Retinal pigment epithelial cell (primary cell): Measurements from ENCODE around the gene TCHH.
"Not testable (repeated sequence)": the region's sequence is repeated elsewhere in the genome, so short reads cannot be mapped to it uniquely, and the experiment has no call there.

Source experiments
- DNase-seq: peaks from one replicate; pipeline ENCODE4 v3.0.0-alpha.2; 2010; ENCODE audit warnings: low read depth
- H3K4me3 ChIP-seq: 2 replicates; pipeline ENCODE4 v1.5.1; 2011; ENCODE audit warnings: mild to moderate bottlenecking, low read length, control low read depth, moderate library complexity
- CTCF ChIP-seq: conservative IDR thresholded peaks from 2 replicates; pipeline ENCODE4 v1.5.1; 2011; ENCODE audit warnings: low read depth, low read length, control low read depth, inconsistent platforms

The TCHH gene

DNA sequence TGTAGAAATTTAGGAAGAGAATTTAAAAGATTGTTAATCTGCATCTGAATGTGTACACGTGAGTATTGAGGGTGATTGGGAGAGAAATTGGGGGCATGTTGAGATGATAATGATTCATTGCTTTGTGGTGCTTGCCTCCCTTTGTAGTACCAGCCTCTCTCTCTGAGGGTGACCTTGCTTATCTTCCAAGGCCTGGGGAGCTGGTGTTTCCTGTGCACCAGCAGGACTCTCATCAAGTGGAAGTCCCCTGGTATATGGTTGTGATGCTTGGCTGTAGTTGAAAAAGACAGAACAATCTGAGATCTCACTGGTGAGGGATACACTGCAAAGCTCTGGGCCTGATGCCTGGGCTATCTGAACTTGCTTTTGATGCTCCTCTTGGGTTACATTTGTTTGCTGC is 30.4 kb downstream of the TCHH start:
- no peak for TF ChIP-seq CTCF
- no peak for DNase-seq
- no peak overlapping the region for H3K4me3 ChIP-seq

DNA sequence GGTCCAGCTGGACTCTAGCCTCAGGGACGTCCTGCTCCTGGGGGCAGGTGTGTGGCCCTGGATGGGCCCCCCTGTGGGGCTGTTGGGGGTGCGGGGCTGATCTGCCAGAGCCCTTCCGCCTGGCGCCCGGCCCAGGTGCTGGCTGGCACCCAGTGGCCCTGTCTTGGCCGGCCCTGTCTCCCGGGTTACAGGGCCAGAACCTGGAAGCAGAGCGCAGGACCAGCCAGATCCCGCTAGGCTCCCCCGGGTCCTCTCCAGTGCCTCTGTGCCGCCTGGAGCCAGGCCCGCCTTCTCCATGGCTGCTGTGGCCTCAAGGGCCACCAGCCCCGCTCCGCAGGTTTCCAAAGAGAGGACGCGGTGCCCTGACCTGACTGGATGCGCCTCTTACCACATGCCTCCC is 34.2 kb downstream of the TCHH start:
- H3K4me3 ChIP-seq, DNase-seq: not testable (repeated sequence)

GRCh38 chr1:152080494-152080893 is 34.8 kb downstream of the TCHH start:
- H3K4me3 ChIP-seq, DNase-seq: not testable (repeated sequence)

DNA sequence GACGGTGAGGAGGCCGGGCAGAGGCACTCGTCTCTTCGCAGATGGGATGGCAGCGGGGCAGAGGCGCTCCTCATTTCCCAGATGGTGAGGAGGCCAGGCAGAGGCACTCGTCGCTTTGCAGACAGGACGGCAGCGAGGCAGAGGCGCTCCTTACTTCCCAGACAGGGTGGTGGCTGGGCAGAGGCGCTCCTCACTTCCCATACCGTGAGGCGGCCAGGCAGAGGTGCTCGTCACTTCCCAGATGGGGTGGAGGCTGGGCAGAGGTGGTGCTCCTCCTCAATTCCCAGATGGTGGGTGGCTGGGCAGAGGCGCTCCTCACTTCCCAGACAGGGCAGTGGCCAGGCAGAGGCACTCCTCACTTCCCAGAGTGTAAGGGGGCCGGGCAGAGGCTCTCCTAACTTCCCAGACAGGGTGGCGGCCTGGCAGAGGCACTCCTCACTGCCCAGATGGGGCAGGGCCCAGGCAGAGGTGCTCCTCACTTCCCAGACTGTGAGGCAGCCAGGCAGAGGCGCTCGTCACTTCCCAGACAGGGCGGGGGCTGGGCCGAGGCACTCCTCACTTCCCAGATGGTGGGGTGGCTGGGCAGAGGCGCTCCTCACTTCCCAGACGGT is 36.3 kb downstream of the TCHH start:
- no peak overlapping the region for H3K4me3 ChIP-seq
- TF ChIP-seq CTCF = no peak
- DNase-seq = no peak

- no peak for TF ChIP-seq CTCF
- DNase-seq = no peak
- no peak overlapping the region for H3K4me3 ChIP-seq
Measured at GRCh38 chr1:152072311-152072710, 42.9 kb downstream of the TCHH start.

GRCh38 chr1:152071123-152071522 is 44.1 kb downstream of the TCHH start:
- TF ChIP-seq CTCF = no peak

DNA sequence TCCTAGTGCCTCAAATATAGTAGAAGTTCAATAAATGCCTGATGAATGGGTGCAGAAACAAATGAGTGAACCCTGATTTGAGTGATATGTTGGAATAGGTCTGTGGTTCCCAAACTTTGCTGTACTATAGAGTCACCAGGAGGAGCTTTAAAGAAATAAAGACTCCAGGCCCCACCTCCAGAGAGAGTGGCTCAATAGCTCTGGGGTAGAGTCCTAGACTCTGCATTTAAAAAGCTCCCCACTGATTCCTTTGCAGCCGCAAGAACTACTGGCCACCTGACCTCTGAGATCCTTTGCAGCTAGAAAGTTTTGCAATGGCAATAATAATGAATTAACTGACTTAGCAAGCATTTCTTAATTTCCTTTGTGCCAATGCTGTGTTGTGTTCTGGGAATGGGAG is 47.3 kb downstream of the TCHH start:
- no peak overlapping the region for H3K4me3 ChIP-seq
- TF ChIP-seq CTCF = no peak
- no peak for DNase-seq

More at GRCh38 chr1:152071123-152071522, 44.1 kb downstream of the TCHH start:
- DNase-seq = no peak
- H3K4me3 ChIP-seq = no peak overlapping the region

GRCh38 chr1:152067150-152067549 is 48.1 kb downstream of the TCHH start:
- TF ChIP-seq CTCF = no peak
- DNase-seq = no peak
- no peak overlapping the region for H3K4me3 ChIP-seq
